ENCODE measurements around the gene DMRTA2. TPM values are rescaled to one million over a fixed set of nuclear protein-coding genes. Genes with fewer than 3 reads are reported as not detected.

DMRTA2 gene
- total and polyA plus RNA-seq, 2 of the 8 experiments (the other 6 are each of a cell fraction or from before 2014, with no cell fraction given): not detected

GRCh38 chr1:50425376-50426107 is 2.3 kb upstream of the DMRTA2 start:
- H2BK20ac ChIP-seq (ENCODE audit: low read length): no peak overlapping the region
- no peak overlapping the region for H3K9ac ChIP-seq (replicated peaks in 1 of 4; ENCODE audit: extremely low read depth in 1 of 4, low read depth in 3 of 4, low read length in 3 of 4)
- H3K27ac ChIP-seq (ENCODE audit: low read depth, low read length): no peak overlapping the region
- no peak overlapping the region for H2BK120ac ChIP-seq (replicated peaks; ENCODE audit: low read depth, low read length)
- H3K27me3 ChIP-seq (replicated peaks in 1 of 4; ENCODE audit: control insufficient read depth in 3 of 4, extremely low read depth in 1 of 4, insufficient read depth in 3 of 4, low read length in 3 of 4): peaks cover 88 to 100% (median 98%) of the 10 kb centered on the region in 4 experiments
- peak overlapping the region in 1 of 2 experiments; percentile 16; a peak in 1 of 4 replicates for H3K4me2 ChIP-seq (ENCODE audit: insufficient read depth in 1 of 2, low read depth in 2 of 2, low read length in 2 of 2)
- H4K5ac ChIP-seq (ENCODE audit: insufficient read length, low read depth, low read length): no peak overlapping the region
- DNase-seq (ENCODE audit: low read depth in 1 of 2, low spot score in 2 of 2) (peak in 1 of 2 experiments; percentile 60), FAIRE-seq (no peak)
- no peak overlapping the region for H4K91ac ChIP-seq (replicated peaks; ENCODE audit: insufficient read length, low read length)
- ChIA-PET POLR2A (ENCODE audit: partially characterized antibody) (interaction anchor here (1.1 to 1.8 kb wide), 2 partner anchors 11 to 12 kb away, joined by 3 to 7 read pairs; no protein-coding TSS in a partner anchor), CTCF (ENCODE audit: partially characterized antibody) (interaction anchor here (0.5 to 7.4 kb wide), 6 partner anchors 9 to 1895 kb away, joined by 3 to 32 read pairs (median 10); no protein-coding TSS in a partner anchor)
- H3K56ac ChIP-seq (replicated peaks; ENCODE audit: insufficient read length, low read depth, low read length): peak overlapping the region; percentile 16
- H3K4me1 ChIP-seq (replicated peaks in 1 of 4; ENCODE audit: control insufficient read depth in 3 of 4, insufficient read depth in 4 of 4, low read length in 3 of 4): peaks cover 7 to 28% (median 14%) of the 10 kb centered on the region in 4 experiments; a peak in 6 of 7 replicates
- peaks cover 0 to 3% (median 0%) of the 10 kb centered on the region in 4 experiments; a peak in 1 of 8 replicates for H3K36me3 ChIP-seq (ENCODE audit: control insufficient read depth in 2 of 4, insufficient read depth in 4 of 4, low read length in 3 of 4)
- no peak overlapping the region for H3K14ac ChIP-seq (ENCODE audit: insufficient read length)
- no peaks in the 10 kb centered on the region; a peak in 1 of 4 replicates for H3K9me3 ChIP-seq (ENCODE audit: insufficient read depth in 2 of 2, low read depth in 1 of 2, low read length in 1 of 2)
- no peak overlapping the region; the same call in 1 of the 2 replicates for H3K18ac ChIP-seq (ENCODE audit: extremely low read depth, low read length)
- no peaks in the 10 kb centered on the region for H3K79me1 ChIP-seq (ENCODE audit: low read depth, low read length)
- peaks cover 15% of the 10 kb centered on the region; the same call in 1 of the 2 replicates for H3K23me2 ChIP-seq (ENCODE audit: low read depth, low read length)
- H3K23ac ChIP-seq (ENCODE audit: insufficient read length): no peak overlapping the region
- H4K8ac ChIP-seq (ENCODE audit: extremely low read depth, insufficient read depth, low read length): no peak overlapping the region
- H3K4me3 ChIP-seq (ENCODE audit: extremely low read depth in 1 of 4, insufficient read depth in 2 of 4, low read depth in 3 of 4, low read length in 4 of 4): peak overlapping the region in 1 of 4 experiments; percentile 10; a peak in 1 of 8 replicates
- H2AK5ac ChIP-seq (ENCODE audit: low read depth, low read length): no peak overlapping the region
- no peak overlapping the region for H3K4ac ChIP-seq (replicated peaks; ENCODE audit: insufficient read length, low read depth, low read length)
- no peak overlapping the region for H2AFZ ChIP-seq (ENCODE audit: low read length)
- WGBS, 2 experiments (ENCODE audit: extremely low coverage in 1 of 2, insufficient coverage in 1 of 2, insufficient read length in 1 of 2, insufficient replicate concordance in 2 of 2, low coverage in 1 of 2, low lambda C conversion rate in 2 of 2, missing lambda C conversion rate in 1 of 2): 5% methylated on average over 31 of the region's 34 CpGs; no CpG with 5 or more reads in 1 of the 2 experiments
- peaks cover 13 to 40% of the 10 kb centered on the region in 2 experiments for H4K20me1 ChIP-seq (replicated peaks in 1 of 2; ENCODE audit: control insufficient read depth in 1 of 2, insufficient read depth in 2 of 2, low read length in 2 of 2)
- H2BK12ac ChIP-seq (ENCODE audit: low read depth, low read length): no peak overlapping the region
- H2BK15ac ChIP-seq (ENCODE audit: low read length): no peak overlapping the region
- H2BK5ac ChIP-seq (ENCODE audit: low read depth, low read length): no peak overlapping the region
- H3K79me2 ChIP-seq (ENCODE audit: control insufficient read depth in 1 of 2, insufficient read depth in 2 of 2, low read length in 2 of 2): no peaks in the 10 kb centered on the region
- TF ChIP-seq SUZ12 (IDR thresholded peaks at IDR 0.05; ENCODE audit: low read length): peak; percentile 76
- no peak for TF ChIP-seq E2F6 (IDR thresholded peaks at IDR 0.05)
- TF ChIP-seq RNF2 (IDR thresholded peaks at IDR 0.05; ENCODE audit: borderline replicate concordance, low read depth, low read length, missing control alignments, poor library complexity, severe bottlenecking): peak; percentile 80
- TF ChIP-seq CTCF (IDR thresholded peaks at IDR 0.05; ENCODE audit: control extremely low read depth in 1 of 3, insufficient read depth in 1 of 3, low read depth in 1 of 3, low read length in 3 of 3): peak in 1 of 3 experiments; percentile 41; a peak in 2 of 4 replicates
- no peak for TF ChIP-seq PHF8 (conservative IDR thresholded peaks at IDR 0.05; ENCODE audit: low read depth, low read length)
- TF ChIP-seq TCF12 (IDR thresholded peaks at IDR 0.05; ENCODE audit: low read depth, low read length): 0 out of 2 replicates have a peak, but pooled peaks have one; percentile 35
- peak; percentile 88 for TF ChIP-seq EZH2 (IDR thresholded peaks at IDR 0.05; ENCODE audit: low read depth, low read length, severe bottlenecking)

All from H1 (cell line).